H1 (cell line): ENCODE data around the gene GOLGA6C. TPM values are rescaled to one million over a fixed set of nuclear protein-coding genes. Genes with fewer than 3 reads are reported as not detected.
A peak's percentile ranks its signal among the peaks of the same experiment; 100 is the strongest.

Experiments used
- CTCF ChIA-PET: fragments of 300-600 bp; sonication (Branson Sonifier 250); formaldehyde crosslinking; loops from one replicate; lab custom pipeline; 2021; ENCODE audit not compliant: partially characterized antibody; lab: Charles Lee
- POLR2A ChIA-PET: fragments of 300-600 bp; sonication (Branson Sonifier 250); formaldehyde crosslinking; loops from one replicate; lab custom pipeline; 2021; ENCODE audit warnings: inconsistent platforms; ENCODE audit not compliant: partially characterized antibody; lab: Charles Lee
- DNase-seq, 2 experiments: peaks; one replicate each; pipeline versions ENCODE4 v3.0.0 to v3.0.0-alpha.2; 2010 to 2022; ENCODE audit warnings: low spot score in 2 of 2, low read depth in 1 of 2, mixed read lengths in 1 of 2
- FAIRE-seq: peaks from 2 replicates; lab custom pipeline; 2011; peaks lifted over from hg19 to GRCh38; lab: Jason Lieb, UNC
- H2AFZ ChIP-seq: 2 replicates; pipeline ENCODE4 v1.8.1; 2012; ENCODE audit warnings: low read length, inconsistent platforms
- H2AK5ac ChIP-seq: 2 replicates; pipeline ENCODE4 v1.6.1; 2013; ENCODE audit warnings: low read depth, low read length
- H2BK120ac ChIP-seq: replicated peaks from 2 replicates; pipeline ENCODE3; 2013; ENCODE audit warnings: low read depth, low read length, inconsistent platforms
- H2BK12ac ChIP-seq: 2 replicates; pipeline ENCODE4 v1.6.1; 2013; ENCODE audit warnings: low read depth, low read length
- H2BK15ac ChIP-seq: 2 replicates; pipeline ENCODE4 v1.6.1; 2013; ENCODE audit warnings: low read length
- H2BK20ac ChIP-seq: 2 replicates; pipeline ENCODE4 v1.6.1; 2013; ENCODE audit warnings: low read length
- H2BK5ac ChIP-seq: 2 replicates; pipeline ENCODE4 v1.6.1; 2013; ENCODE audit warnings: low read depth, low read length
- H3K14ac ChIP-seq: 2 replicates; pipeline ENCODE4 v1.6.1; 2013; ENCODE audit warnings: inconsistent platforms; ENCODE audit not compliant: insufficient read length
- H3K18ac ChIP-seq: 2 replicates; pipeline ENCODE4 v1.6.1; 2013; ENCODE audit warnings: low read length; ENCODE audit errors: extremely low read depth
- H3K23ac ChIP-seq: 2 replicates; pipeline ENCODE4 v1.6.1; 2013; ENCODE audit warnings: inconsistent platforms; ENCODE audit not compliant: insufficient read length
- H3K23me2 ChIP-seq: 2 replicates; pipeline ENCODE4 v1.6.1; 2013; ENCODE audit warnings: low read depth, low read length
- H3K27ac ChIP-seq: 2 replicates; pipeline ENCODE4 v1.6.1; 2011; ENCODE audit warnings: low read depth, low read length, inconsistent platforms
- H3K27me3 ChIP-seq, 4 experiments: replicated peaks in 1 of 4; 1 replicate in 1 of 4; 2 replicates in 3 of 4; pipeline versions ENCODE4 v1.6.1 to v1.8.1; 2011 to 2013; ENCODE audit warnings: low read length in 3 of 4, mild to moderate bottlenecking in 3 of 4, inconsistent platforms in 2 of 4, mixed read lengths in 2 of 4, moderate library complexity in 1 of 4; ENCODE audit not compliant: control insufficient read depth in 3 of 4, insufficient read depth in 3 of 4; ENCODE audit errors: extremely low read depth in 1 of 4
- H3K36me3 ChIP-seq, 4 experiments: 2 replicates each; pipeline versions ENCODE4 v1.6.1 to v1.8.1; 2011 to 2013; ENCODE audit warnings: mild to moderate bottlenecking in 4 of 4, low read length in 3 of 4, moderate library complexity in 2 of 4, control low read depth in 1 of 4, inconsistent platforms in 1 of 4; ENCODE audit not compliant: insufficient read depth in 4 of 4, control insufficient read depth in 2 of 4
- H3K4ac ChIP-seq: replicated peaks from 2 replicates; pipeline ENCODE3; 2013; ENCODE audit warnings: low read length, low read depth, mixed read lengths, inconsistent platforms; ENCODE audit not compliant: insufficient read length
- H3K4me1 ChIP-seq, 4 experiments: replicated peaks in 1 of 4; 1 replicate in 1 of 4; 2 replicates in 3 of 4; pipeline versions ENCODE4 v1.6.1 to v1.8.1; 2011 to 2013; ENCODE audit warnings: low read length in 3 of 4, inconsistent platforms in 2 of 4, mixed read lengths in 1 of 4; ENCODE audit not compliant: insufficient read depth in 4 of 4, control insufficient read depth in 3 of 4
- H3K4me2 ChIP-seq, 2 experiments: 2 replicates each; pipeline versions ENCODE4 v1.6.1 to v1.8.1; 2011 to 2013; ENCODE audit warnings: low read depth in 2 of 2, low read length in 2 of 2, control low read depth in 1 of 2, inconsistent platforms in 1 of 2, mild to moderate bottlenecking in 1 of 2; ENCODE audit not compliant: insufficient read depth in 1 of 2
- H3K4me3 ChIP-seq, 4 experiments: fragments of 200-600, 300-600 bp in 1 of 4; sonication (generic), shearing (Covaris generic), sonication (Bioruptor Twin) in 1 of 4; 2 replicates each; pipeline versions ENCODE4 v1.5.1 to v1.8.1; 2011 to 2016; ENCODE audit warnings: low read length in 4 of 4, low read depth in 3 of 4, control low read depth in 2 of 4, inconsistent platforms in 2 of 4, mild to moderate bottlenecking in 2 of 4, mixed read lengths in 1 of 4, moderate library complexity in 1 of 4; ENCODE audit not compliant: insufficient read depth in 2 of 4; ENCODE audit errors: extremely low read depth in 1 of 4
- H3K56ac ChIP-seq: replicated peaks from 2 replicates; pipeline ENCODE3; 2013; ENCODE audit warnings: low read depth, mild to moderate bottlenecking, mixed read lengths, low read length, inconsistent platforms; ENCODE audit not compliant: insufficient read length
- H3K79me1 ChIP-seq: 2 replicates; pipeline ENCODE4 v1.6.1; 2013; ENCODE audit warnings: low read depth, low read length, control low read depth
- H3K79me2 ChIP-seq, 2 experiments: 2 replicates each; pipeline versions ENCODE4 v1.6.1 to v1.8.1; 2012 to 2013; ENCODE audit warnings: low read length in 2 of 2, mild to moderate bottlenecking in 2 of 2, inconsistent platforms in 1 of 2; ENCODE audit not compliant: insufficient read depth in 2 of 2, control insufficient read depth in 1 of 2
- H3K9ac ChIP-seq, 4 experiments: replicated peaks in 1 of 4; 1 replicate in 1 of 4; 2 replicates in 3 of 4; pipeline versions ENCODE4 v1.6.1 to v1.8.1; 2011 to 2013; ENCODE audit warnings: low read depth in 3 of 4, low read length in 3 of 4, control low read depth in 2 of 4, mild to moderate bottlenecking in 2 of 4, moderate library complexity in 2 of 4, inconsistent platforms in 1 of 4; ENCODE audit errors: extremely low read depth in 1 of 4
- H3K9me3 ChIP-seq, 2 experiments: 2 replicates each; pipeline versions ENCODE4 v1.6.1 to v1.8.1; 2012 to 2013; ENCODE audit warnings: mild to moderate bottlenecking in 2 of 2, moderate library complexity in 2 of 2, control low read depth in 1 of 2, inconsistent platforms in 1 of 2, low read depth in 1 of 2, low read length in 1 of 2, mixed read lengths in 1 of 2; ENCODE audit not compliant: insufficient read depth in 2 of 2
- H4K20me1 ChIP-seq, 2 experiments: replicated peaks in 1 of 2; 2 replicates each; pipeline versions ENCODE3 to v1.8.1; 2011 to 2013; ENCODE audit warnings: inconsistent platforms in 2 of 2, low read length in 2 of 2, mild to moderate bottlenecking in 1 of 2; ENCODE audit not compliant: insufficient read depth in 2 of 2, control insufficient read depth in 1 of 2
- H4K5ac ChIP-seq: 2 replicates; pipeline ENCODE4 v1.6.1; 2013; ENCODE audit warnings: low read length, low read depth, mixed read lengths, inconsistent platforms; ENCODE audit not compliant: insufficient read length
- H4K8ac ChIP-seq: 2 replicates; pipeline ENCODE4 v1.8.0; 2013; ENCODE audit warnings: mild to moderate bottlenecking, moderate library complexity, low read length, inconsistent platforms; ENCODE audit not compliant: insufficient read depth; ENCODE audit errors: extremely low read depth
- H4K91ac ChIP-seq: replicated peaks from 2 replicates; pipeline ENCODE3; 2013; ENCODE audit warnings: low read length, mixed read lengths, inconsistent platforms; ENCODE audit not compliant: insufficient read length
- EP300 ChIP-seq, 2 experiments: IDR thresholded peaks; 1 replicate in 1 of 2; 2 replicates in 1 of 2; pipeline ENCODE4 v1.6.1; 2011 to 2012; ENCODE audit warnings: low read depth in 2 of 2, low read length in 2 of 2, mild to moderate bottlenecking in 2 of 2, borderline replicate concordance in 1 of 2, inconsistent platforms in 1 of 2, moderate library complexity in 1 of 2
- KDM4A ChIP-seq: IDR thresholded peaks from one replicate; pipeline ENCODE4 v1.7.1; 2012; ENCODE audit warnings: low read depth, mild to moderate bottlenecking, moderate library complexity, low read length, inconsistent platforms; ENCODE audit not compliant: severe bottlenecking
- TBP ChIP-seq: IDR thresholded peaks from 2 replicates; pipeline ENCODE4 v1.6.1; 2011; ENCODE audit warnings: low read depth, low read length, improper control_type of control experiment
- WGBS, 2 experiments: shearing (Covaris generic) in 1 of 2; methylation state at CpG; one replicate each; pipeline versions ENCODE4 v1.1.6 to v1.1.7; 2013 to 2015; ENCODE audit warnings: low lambda C conversion rate in 2 of 2, mixed read lengths in 2 of 2, inconsistent platforms in 1 of 2, low coverage in 1 of 2, missing lambda C conversion rate in 1 of 2; ENCODE audit not compliant: insufficient replicate concordance in 2 of 2, insufficient coverage in 1 of 2, insufficient read length in 1 of 2; ENCODE audit errors: extremely low coverage in 1 of 2, missing lambda C conversion rate in 1 of 2; 5-methylcytosine and 5-hydroxymethylcytosine counted together
- polyA plus RNA-seq, 7 experiments: library from polyadenylated mRNA; depleted of rRNA in 3 of 7; stranded (reverse) in 5 of 7; unstranded in 2 of 7; fragments of >200 nt in 5 of 7; fragments of 200-250 nt in 2 of 7; gene quantifications; 1 replicate in 5 of 7; 2 replicates in 1 of 7; 4 replicates in 1 of 7; pipeline versions ENCODE4 v1.2.1 to v1.2.3, GENCODE V29; 2011 to 2013; ENCODE audit warnings: missing spikeins in 2 of 7, mixed read lengths in 2 of 7
- total RNA-seq: library from RNA; stranded (reverse); fragmentation: NEBNext Ultra II Directional; extraction: Animal tissue kit (Norgen Biotek cat#: 25700); gene quantifications from 2 replicates; pipeline ENCODE4 v1.2.1, GENCODE V29; 2021

The GOLGA6C gene
- total and polyA plus RNA-seq, 2 of the 8 experiments (the other 6 are each of a cell fraction or from before 2014, with no cell fraction given), result 0.14 to 0.35 TPM

- peak overlapping the region; percentile 65 for H4K91ac ChIP-seq
- no peaks in the 10 kb centered on the region for H3K79me2 ChIP-seq
- ChIA-PET POLR2A (interaction anchor here (0.6 to 1.4 kb wide), 2 partner anchors 14 to 1702 kb away, joined by 3 to 7 read pairs; no protein-coding TSS in a partner anchor), CTCF (interaction anchor here (0.6 to 3.4 kb wide), 5 partner anchors 77 to 245 kb away, joined by 3 to 8 read pairs (median 4); no protein-coding TSS in a partner anchor)
- no peak overlapping the region for H4K5ac ChIP-seq
- no peaks in the 10 kb centered on the region for H3K23me2 ChIP-seq
- H3K56ac ChIP-seq, result no peak overlapping the region
- no peak overlapping the region for H2BK15ac ChIP-seq
- no peaks in the 10 kb centered on the region for H3K9me3 ChIP-seq
- H3K4me2 ChIP-seq, result no peak overlapping the region
- no peaks in the 10 kb centered on the region; a peak in 2 of 7 replicates for H3K4me1 ChIP-seq
- H2BK12ac ChIP-seq, result peak overlapping the region; percentile 68; the same call in 1 of the 2 replicates
- H3K27ac ChIP-seq, result no peak overlapping the region
- no peak overlapping the region for H3K4ac ChIP-seq
- no peak overlapping the region for H3K4me3 ChIP-seq
- no peak overlapping the region for H3K14ac ChIP-seq
- H2BK5ac ChIP-seq, result no peak overlapping the region
- H3K18ac ChIP-seq, result no peak overlapping the region; the same call in 1 of the 2 replicates
- 88% methylated on average over 14 of the region's 16 CpGs; no CpG with 5 or more reads in 1 of the 2 experiments for WGBS, 2 experiments
- no peak overlapping the region for H2BK120ac ChIP-seq
- no peak overlapping the region for H2AFZ ChIP-seq
- no peaks in the 10 kb centered on the region for H4K20me1 ChIP-seq
- H3K36me3 ChIP-seq, result no peaks in the 10 kb centered on the region
- no peak for FAIRE-seq
- no peaks in the 10 kb centered on the region for H3K79me1 ChIP-seq
- no peak overlapping the region for H2AK5ac ChIP-seq
- H3K27me3 ChIP-seq, result no peaks in the 10 kb centered on the region; a peak in 1 of 7 replicates
- peak overlapping the region; percentile 10; the same call in 1 of the 2 replicates for H2BK20ac ChIP-seq
- no peak overlapping the region; a peak in 1 of 7 replicates for H3K9ac ChIP-seq
- H3K23ac ChIP-seq, result no peak overlapping the region
- no peak for DNase-seq
- TF ChIP-seq KDM4A (no peak), TBP (no peak), EP300 (IDR thresholded peaks at IDR 0.05; ENCODE audit: borderline replicate concordance in 1 of 2, low read depth in 2 of 2, low read length in 2 of 2) (no peak)
- no peak overlapping the region; the same call in 1 of the 2 replicates for H4K8ac ChIP-seq
Observed at GRCh38 chr15:75230551-75231371, 27.4 kb upstream of the GOLGA6C start.
